ENCODE data around the gene ADAMTS2. TPM values are rescaled to one million over a fixed set of nuclear protein-coding genes. Genes with fewer than 3 reads are reported as not detected.

Gene ADAMTS2
- total RNA-seq, 1 donor from 2014 or later, result 29.7 TPM

- H3K9me3 ChIP-seq (ENCODE audit: control insufficient read depth in 3 of 3, low read length in 3 of 3), result no peaks in the 10 kb centered on the region
- no peak overlapping the region for H3K9ac ChIP-seq (ENCODE audit: low read depth in 1 of 3, low read length in 3 of 3)
- H3K36me3 ChIP-seq (ENCODE audit: control insufficient read depth in 3 of 3, insufficient read depth in 3 of 3, low read length in 3 of 3), result no peaks in the 10 kb centered on the region
- no peak overlapping the region for H3K4me3 ChIP-seq (ENCODE audit: low read length in 3 of 3)
- peaks cover 13 to 16% (median 14%) of the 10 kb centered on the region in 3 donors for H3K4me1 ChIP-seq (ENCODE audit: control insufficient read depth in 3 of 3, insufficient read depth in 3 of 3, low read length in 3 of 3)
- no peak overlapping the region for H3K27ac ChIP-seq (ENCODE audit: low read depth, low read length)
- H3K27me3 ChIP-seq (ENCODE audit: control insufficient read depth in 3 of 3, insufficient read depth in 3 of 3, low read length in 3 of 3), result no peaks in the 10 kb centered on the region
These were observed 47.6 kb downstream of the ADAMTS2 start for GRCh38 chr5:179297486-179298180.

GRCh38 chr5:179297026-179297425 is 48.2 kb downstream of the ADAMTS2 start:
- Histone ChIP-seq H3K27ac (ENCODE audit: low read depth, low read length) (no peak overlapping the region), H3K4me3 (ENCODE audit: low read length in 3 of 3) (no peak overlapping the region), H3K4me1 (ENCODE audit: control insufficient read depth in 3 of 3, insufficient read depth in 3 of 3, low read length in 3 of 3) (peaks cover 13 to 16% (median 14%) of the 10 kb centered on the region in 3 donors), H3K9me3 (ENCODE audit: control insufficient read depth in 3 of 3, low read length in 3 of 3) (no peaks in the 10 kb centered on the region), H3K36me3 (ENCODE audit: control insufficient read depth in 3 of 3, insufficient read depth in 3 of 3, low read length in 3 of 3) (no peaks in the 10 kb centered on the region), H3K27me3 (ENCODE audit: control insufficient read depth in 3 of 3, insufficient read depth in 3 of 3, low read length in 3 of 3) (no peaks in the 10 kb centered on the region), H3K9ac (ENCODE audit: low read depth in 1 of 3, low read length in 3 of 3) (no peak overlapping the region)

DNA sequence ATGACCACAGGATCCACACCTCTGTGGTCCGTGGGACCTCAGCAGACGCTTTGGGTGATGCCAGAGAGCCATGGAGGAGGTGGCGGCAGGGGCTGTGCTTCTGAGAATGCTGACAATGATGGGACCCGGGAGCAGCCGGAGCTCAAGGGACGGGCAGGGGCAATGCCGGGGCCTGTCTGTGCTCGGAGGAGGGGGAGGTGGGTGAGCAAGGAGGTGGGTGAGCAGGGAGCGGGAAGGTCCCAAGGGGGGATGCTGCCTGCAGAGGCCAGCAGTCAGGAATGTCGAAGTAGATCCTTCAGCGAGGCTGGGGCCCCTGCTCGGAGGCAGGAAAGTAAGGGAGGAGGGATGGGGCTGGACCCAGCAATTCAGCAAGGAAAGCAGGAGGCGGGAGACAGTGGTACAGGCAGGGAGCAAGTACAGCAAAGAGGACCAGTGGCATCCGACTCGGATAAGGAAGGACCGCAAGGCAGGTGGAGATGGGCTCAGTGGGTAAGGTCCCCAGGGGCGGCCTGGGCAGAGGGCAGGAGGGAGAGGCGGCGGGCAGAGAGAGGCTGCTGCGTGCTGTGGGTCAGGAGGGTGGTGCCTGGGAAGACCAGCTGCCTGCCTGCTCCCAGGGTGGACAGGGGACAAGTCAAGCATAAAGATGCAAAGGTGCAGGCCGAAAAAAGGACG is 49.0 kb downstream of the ADAMTS2 start:
- H3K9me3 ChIP-seq (ENCODE audit: control insufficient read depth in 3 of 3, low read length in 3 of 3), result no peaks in the 10 kb centered on the region
- H3K36me3 ChIP-seq (ENCODE audit: control insufficient read depth in 3 of 3, insufficient read depth in 3 of 3, low read length in 3 of 3), result no peaks in the 10 kb centered on the region
- peaks cover 15 to 16% (median 15%) of the 10 kb centered on the region in 3 donors for H3K4me1 ChIP-seq (ENCODE audit: control insufficient read depth in 3 of 3, insufficient read depth in 3 of 3, low read length in 3 of 3)
- no peak overlapping the region for H3K4me3 ChIP-seq (ENCODE audit: low read length in 3 of 3)
- no peak overlapping the region for H3K27ac ChIP-seq (ENCODE audit: low read depth, low read length)
- H3K9ac ChIP-seq (ENCODE audit: low read depth in 1 of 3, low read length in 3 of 3), result no peak overlapping the region
- no peaks in the 10 kb centered on the region for H3K27me3 ChIP-seq (ENCODE audit: control insufficient read depth in 3 of 3, insufficient read depth in 3 of 3, low read length in 3 of 3)

- H3K36me3 ChIP-seq (ENCODE audit: control insufficient read depth in 3 of 3, insufficient read depth in 3 of 3, low read length in 3 of 3), result no peaks in the 10 kb centered on the region
- H3K27ac ChIP-seq (ENCODE audit: low read depth, low read length), result no peak overlapping the region
- H3K27me3 ChIP-seq (ENCODE audit: control insufficient read depth in 3 of 3, insufficient read depth in 3 of 3, low read length in 3 of 3), result no peaks in the 10 kb centered on the region
- no peak overlapping the region for H3K4me3 ChIP-seq (ENCODE audit: low read length in 3 of 3)
- H3K4me1 ChIP-seq (ENCODE audit: control insufficient read depth in 3 of 3, insufficient read depth in 3 of 3, low read length in 3 of 3), result peaks cover 16 to 17% (median 16%) of the 10 kb centered on the region in 3 donors
- H3K9me3 ChIP-seq (ENCODE audit: control insufficient read depth in 3 of 3, low read length in 3 of 3), result no peaks in the 10 kb centered on the region
- no peak overlapping the region for H3K9ac ChIP-seq (ENCODE audit: low read depth in 1 of 3, low read length in 3 of 3)
These were observed 49.5 kb downstream of the ADAMTS2 start for GRCh38 chr5:179295778-179296149.

- peak overlapping the region; percentile 28 for H3K27ac ChIP-seq (ENCODE audit: low read depth, low read length)
- H3K9ac ChIP-seq (ENCODE audit: low read depth in 1 of 3, low read length in 3 of 3), result no peak overlapping the region
These were observed 50.1 kb downstream of the ADAMTS2 start for GRCh38 chr5:179294891-179295777.

GRCh38 chr5:179294131-179294780 is 51.0 kb downstream of the ADAMTS2 start:
- no peak overlapping the region for H3K27ac ChIP-seq (ENCODE audit: low read depth, low read length)

More at GRCh38 chr5:179294891-179295777, 50.1 kb downstream of the ADAMTS2 start:
- H3K27me3 ChIP-seq (ENCODE audit: control insufficient read depth in 3 of 3, insufficient read depth in 3 of 3, low read length in 3 of 3), result no peaks in the 10 kb centered on the region
- H3K9me3 ChIP-seq (ENCODE audit: control insufficient read depth in 3 of 3, low read length in 3 of 3), result no peaks in the 10 kb centered on the region
- H3K4me1 ChIP-seq (ENCODE audit: control insufficient read depth in 3 of 3, insufficient read depth in 3 of 3, low read length in 3 of 3), result peaks cover 10 to 17% (median 16%) of the 10 kb centered on the region in 3 donors
- H3K36me3 ChIP-seq (ENCODE audit: control insufficient read depth in 3 of 3, insufficient read depth in 3 of 3, low read length in 3 of 3), result no peaks in the 10 kb centered on the region
- H3K4me3 ChIP-seq (ENCODE audit: low read length in 3 of 3), result no peak overlapping the region

DNA sequence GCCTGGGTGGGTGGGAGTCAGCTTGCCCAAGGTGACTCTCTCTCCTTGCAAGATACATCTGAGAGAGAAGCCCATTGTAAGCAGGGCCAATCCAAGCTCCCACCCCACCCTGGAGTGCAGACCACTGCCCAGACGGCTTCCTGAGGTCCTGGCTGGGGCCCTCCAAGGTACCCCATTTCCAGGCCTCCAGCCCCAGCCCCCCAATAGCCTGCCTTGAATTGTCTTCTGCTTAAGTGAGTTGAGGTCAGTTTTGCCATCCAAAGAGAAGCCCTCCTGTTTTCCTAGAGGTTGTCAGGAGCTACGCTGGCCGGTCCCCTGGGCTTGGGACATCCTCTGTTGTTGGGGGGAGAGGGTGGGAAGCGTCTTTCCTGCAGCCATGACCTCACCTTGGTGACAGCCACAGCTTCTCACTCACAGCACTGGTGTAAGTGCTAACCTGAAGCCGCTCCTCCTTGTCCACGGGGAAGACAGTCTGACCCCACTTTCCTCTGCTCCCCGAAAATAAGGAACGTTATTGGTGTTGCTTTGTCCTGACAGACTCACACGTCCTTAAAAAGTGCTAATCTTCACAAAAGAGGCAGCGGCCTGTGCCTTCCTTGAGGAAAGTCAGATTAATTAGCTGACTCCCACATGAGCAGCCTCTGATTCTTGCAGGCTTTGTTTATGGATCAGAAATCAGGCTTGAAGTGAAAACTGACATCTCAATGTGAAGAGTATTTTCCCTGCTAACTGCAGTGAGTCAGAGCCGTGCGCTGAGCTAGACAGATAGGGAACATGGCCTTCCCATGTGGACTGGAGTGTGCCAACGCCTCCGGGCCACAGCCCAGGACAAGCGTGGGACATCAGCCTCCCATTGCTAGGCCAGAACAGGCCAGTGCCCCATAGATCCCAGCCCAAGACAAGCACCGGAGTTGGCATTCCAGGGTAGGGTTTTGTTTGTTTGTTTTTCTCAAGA is 52.3 kb downstream of the ADAMTS2 start:
- Histone ChIP-seq H3K27ac (ENCODE audit: low read depth, low read length) (no peak overlapping the region), H3K4me3 (ENCODE audit: low read length in 3 of 3) (no peak overlapping the region), H3K36me3 (ENCODE audit: control insufficient read depth in 3 of 3, insufficient read depth in 3 of 3, low read length in 3 of 3) (no peaks in the 10 kb centered on the region), H3K9ac (ENCODE audit: low read depth in 1 of 3, low read length in 3 of 3) (no peak overlapping the region), H3K9me3 (ENCODE audit: control insufficient read depth in 3 of 3, low read length in 3 of 3) (no peaks in the 10 kb centered on the region), H3K4me1 (ENCODE audit: control insufficient read depth in 3 of 3, insufficient read depth in 3 of 3, low read length in 3 of 3) (peaks cover 17 to 26% (median 25%) of the 10 kb centered on the region in 3 donors), H3K27me3 (ENCODE audit: control insufficient read depth in 3 of 3, insufficient read depth in 3 of 3, low read length in 3 of 3) (no peaks in the 10 kb centered on the region)

More at GRCh38 chr5:179294131-179294780, 51.0 kb downstream of the ADAMTS2 start:
- no peak overlapping the region for H3K9ac ChIP-seq (ENCODE audit: low read depth in 1 of 3, low read length in 3 of 3)
- no peaks in the 10 kb centered on the region for H3K36me3 ChIP-seq (ENCODE audit: control insufficient read depth in 3 of 3, insufficient read depth in 3 of 3, low read length in 3 of 3)
- H3K27me3 ChIP-seq (ENCODE audit: control insufficient read depth in 3 of 3, insufficient read depth in 3 of 3, low read length in 3 of 3), result no peaks in the 10 kb centered on the region
- no peak overlapping the region for H3K4me3 ChIP-seq (ENCODE audit: low read length in 3 of 3)
- no peaks in the 10 kb centered on the region for H3K9me3 ChIP-seq (ENCODE audit: control insufficient read depth in 3 of 3, low read length in 3 of 3)
- H3K4me1 ChIP-seq (ENCODE audit: control insufficient read depth in 3 of 3, insufficient read depth in 3 of 3, low read length in 3 of 3), result peaks cover 8 to 17% (median 16%) of the 10 kb centered on the region in 3 donors

DNA sequence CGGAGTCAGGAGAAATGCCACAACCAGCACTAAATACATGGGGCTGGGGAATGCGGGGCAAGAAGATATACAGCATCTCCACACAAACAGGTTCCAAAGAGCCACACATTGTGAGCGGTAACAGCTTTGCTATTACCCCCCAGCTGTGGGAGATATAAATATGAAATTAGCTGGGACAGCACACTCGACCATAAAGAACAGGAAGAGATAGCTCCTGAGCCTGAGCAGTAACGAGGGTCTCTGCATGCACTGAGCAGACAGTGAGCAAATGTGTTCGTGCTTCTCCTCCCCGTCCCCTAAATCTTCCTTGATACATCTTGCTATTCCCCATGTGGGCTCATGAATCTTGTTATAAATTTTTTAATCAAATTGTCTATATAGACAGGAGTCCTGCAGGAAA is 53.1 kb downstream of the ADAMTS2 start:
- H3K9ac ChIP-seq (ENCODE audit: low read depth in 1 of 3, low read length in 3 of 3), result no peak overlapping the region
- H3K9me3 ChIP-seq (ENCODE audit: control insufficient read depth in 3 of 3, low read length in 3 of 3), result no peaks in the 10 kb centered on the region
- H3K4me3 ChIP-seq (ENCODE audit: low read length in 3 of 3), result no peak overlapping the region
- no peak overlapping the region for H3K27ac ChIP-seq (ENCODE audit: low read depth, low read length)
- H3K36me3 ChIP-seq (ENCODE audit: control insufficient read depth in 3 of 3, insufficient read depth in 3 of 3, low read length in 3 of 3), result no peaks in the 10 kb centered on the region
- no peaks in the 10 kb centered on the region for H3K27me3 ChIP-seq (ENCODE audit: control insufficient read depth in 3 of 3, insufficient read depth in 3 of 3, low read length in 3 of 3)
- peaks cover 24 to 34% (median 31%) of the 10 kb centered on the region in 3 donors for H3K4me1 ChIP-seq (ENCODE audit: control insufficient read depth in 3 of 3, insufficient read depth in 3 of 3, low read length in 3 of 3)

Measured in skeletal muscle tissue (tissue), 4 donors.